GM12801 (cell line): ENCODE measurements around the gene DAGLA.

Experiments used
- TF ChIP-seq, protein P1 (sequence below): IDR thresholded peaks from one replicate; pipeline ENCODE4 v1.5.1; 2011; ENCODE audit warnings: control low read depth; ENCODE audit not compliant: insufficient read length; ENCODE audit errors: extremely low read depth

DAGLA gene

DNA sequence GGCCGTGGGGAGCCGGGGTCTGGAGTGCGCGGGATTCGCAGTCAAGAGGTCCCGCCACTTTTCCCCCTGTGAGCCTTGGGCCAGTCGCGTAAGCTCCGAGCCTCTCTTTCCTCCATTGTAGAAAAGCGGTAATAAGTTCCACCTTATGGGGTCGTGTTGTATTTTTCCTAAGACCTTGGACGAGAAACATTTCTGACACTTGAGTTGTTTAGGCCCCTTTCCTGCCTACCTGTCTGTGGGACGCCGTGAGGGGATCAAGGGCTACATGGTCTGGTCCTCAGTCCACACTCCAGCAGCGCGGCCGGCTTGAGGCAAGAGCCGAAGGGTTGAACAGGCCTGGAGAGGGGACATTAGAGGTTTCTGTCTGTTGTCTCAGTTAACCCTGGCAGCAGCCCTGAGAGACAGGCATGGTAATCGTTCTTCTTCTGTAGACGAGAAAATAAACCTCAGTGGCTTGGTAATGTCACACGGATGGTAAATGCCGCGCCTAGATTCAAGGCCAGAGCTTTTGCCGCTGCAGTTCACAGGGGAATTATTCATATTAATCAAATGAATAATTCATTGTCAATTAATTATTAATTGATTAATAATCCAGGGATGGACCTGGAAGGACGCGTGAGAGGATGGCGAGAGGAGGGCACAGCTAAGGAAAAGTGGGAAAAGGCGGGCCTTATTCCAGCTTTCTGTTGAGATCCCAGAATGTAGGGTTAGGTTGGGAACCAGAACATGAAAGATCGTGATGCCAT, 113.1 kb downstream of the DAGLA start:
- TF ChIP-seq, protein P1, sequence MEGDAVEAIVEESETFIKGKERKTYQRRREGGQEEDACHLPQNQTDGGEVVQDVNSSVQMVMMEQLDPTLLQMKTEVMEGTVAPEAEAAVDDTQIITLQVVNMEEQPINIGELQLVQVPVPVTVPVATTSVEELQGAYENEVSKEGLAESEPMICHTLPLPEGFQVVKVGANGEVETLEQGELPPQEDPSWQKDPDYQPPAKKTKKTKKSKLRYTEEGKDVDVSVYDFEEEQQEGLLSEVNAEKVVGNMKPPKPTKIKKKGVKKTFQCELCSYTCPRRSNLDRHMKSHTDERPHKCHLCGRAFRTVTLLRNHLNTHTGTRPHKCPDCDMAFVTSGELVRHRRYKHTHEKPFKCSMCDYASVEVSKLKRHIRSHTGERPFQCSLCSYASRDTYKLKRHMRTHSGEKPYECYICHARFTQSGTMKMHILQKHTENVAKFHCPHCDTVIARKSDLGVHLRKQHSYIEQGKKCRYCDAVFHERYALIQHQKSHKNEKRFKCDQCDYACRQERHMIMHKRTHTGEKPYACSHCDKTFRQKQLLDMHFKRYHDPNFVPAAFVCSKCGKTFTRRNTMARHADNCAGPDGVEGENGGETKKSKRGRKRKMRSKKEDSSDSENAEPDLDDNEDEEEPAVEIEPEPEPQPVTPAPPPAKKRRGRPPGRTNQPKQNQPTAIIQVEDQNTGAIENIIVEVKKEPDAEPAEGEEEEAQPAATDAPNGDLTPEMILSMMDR = no peak

DNA sequence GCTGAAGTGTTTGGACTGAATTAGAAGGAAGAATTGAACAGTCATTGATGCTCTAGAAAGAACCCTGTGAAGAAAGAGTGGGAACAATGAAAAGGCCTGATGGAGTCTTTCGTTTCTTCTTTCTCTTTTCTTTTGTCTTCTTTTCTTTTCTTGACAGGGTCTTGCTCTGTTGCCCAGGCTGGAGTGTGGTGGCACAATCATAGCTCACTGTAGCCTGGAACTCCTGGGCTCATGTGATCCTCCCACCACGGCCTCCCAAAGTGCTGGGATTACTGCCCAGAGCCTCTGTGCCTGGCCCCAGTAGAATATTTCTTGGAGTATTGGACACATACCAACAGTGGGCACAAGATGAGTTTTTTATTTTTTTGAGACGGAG, 113.6 kb downstream of the DAGLA start:
- TF ChIP-seq, protein P1 = no peak

GRCh38 chr11:61794579-61794978, 114.4 kb downstream of the DAGLA start:
- TF ChIP-seq, protein P1 = no peak

DNA sequence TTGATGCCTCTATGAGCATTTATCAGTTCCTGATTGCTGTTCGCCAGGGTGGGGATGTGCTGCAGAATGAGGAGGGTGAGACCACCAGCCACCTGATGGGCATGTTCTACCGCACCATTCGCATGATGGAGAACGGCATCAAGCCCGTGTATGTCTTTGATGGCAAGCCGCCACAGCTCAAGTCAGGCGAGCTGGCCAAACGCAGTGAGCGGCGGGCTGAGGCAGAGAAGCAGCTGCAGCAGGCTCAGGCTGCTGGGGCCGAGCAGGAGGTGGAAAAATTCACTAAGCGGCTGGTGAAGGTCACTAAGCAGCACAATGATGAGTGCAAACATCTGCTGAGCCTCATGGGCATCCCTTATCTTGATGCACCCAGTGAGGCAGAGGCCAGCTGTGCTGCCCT, 115.3 kb downstream of the DAGLA start:
- TF ChIP-seq, protein P1 = no peak

- TF ChIP-seq, protein P1 = no peak
These were observed 115.8 kb downstream of the DAGLA start for GRCh38 chr11:61795876-61796526.
